K562 (cell line): ENCODE data around the gene TRMT10B. TPM values are rescaled to one million over a fixed set of nuclear protein-coding genes. Genes with fewer than 3 reads are reported as not detected.
A peak's percentile ranks its signal among the peaks of the same experiment; 100 is the strongest.

Experiments
- ATAC-seq: fragments of 200-7000 bp; cut with Tn5 transposase; 3 replicates; pipeline ENCODE4 v1.9.1; 2020; ENCODE audit warnings: moderate library complexity
- BruUV-seq: library from RNA; stranded (reverse); fragments of 400-500 nt; replicated peaks from 2 replicates; lab custom pipeline; 2021; lab: Mats Ljungman, UMichigan
- CTCF ChIA-PET: fragments of 300-600 bp; formaldehyde crosslinking; extraction: SDS; loops from one replicate; lab custom pipeline; 2021; ENCODE audit warnings: low intra/inter-chr PET ratio; lab: Yijun Ruan, JAX
- POLR2A ChIA-PET: fragments of 300-600, 350-650 bp; sonication (Branson Sonifier 250); formaldehyde crosslinking; extraction: SDS; loops from one replicate; lab custom pipeline; 2021; ENCODE audit warnings: antibody characterized with exemption, inconsistent platforms; lab: Yijun Ruan, JAX
- DNase-seq, 4 experiments: peaks; one replicate each; pipeline versions ENCODE4 v3.0.0 to v3.0.0-alpha.2; 2011 to 2018; ENCODE audit warnings: low spot score in 3 of 4, mixed read lengths in 3 of 4; ENCODE audit errors: extremely low read depth in 1 of 4
- FAIRE-seq: peaks from 2 replicates; lab custom pipeline; 2011; peaks lifted over from hg19 to GRCh38; lab: Jason Lieb, UNC
- H2AFZ ChIP-seq: 2 replicates; pipeline ENCODE4 v1.6.0; 2011; ENCODE audit warnings: low read depth, low read length, control low read depth, inconsistent platforms
- H3K27ac ChIP-seq: fragments of 200-600 bp; 3 replicates; pipeline ENCODE4 v1.8.0; 2011; ENCODE audit warnings: low read depth, mild to moderate bottlenecking, control low read depth, inconsistent platforms, low read length, moderate library complexity, mixed read lengths; ENCODE audit errors: extremely low read depth
- H3K27me3 ChIP-seq, 2 experiments: fragments of 300-600 bp in 1 of 2; 2 replicates in 1 of 2; 3 replicates in 1 of 2; pipeline versions ENCODE4 v1.6.0 to v1.8.0; 2011; ENCODE audit warnings: inconsistent platforms in 2 of 2, low read length in 2 of 2, mild to moderate bottlenecking in 1 of 2, mixed read lengths in 1 of 2, moderate library complexity in 1 of 2; ENCODE audit not compliant: control insufficient read depth in 2 of 2, insufficient read depth in 2 of 2
- H3K36me3 ChIP-seq: fragments of 300-600 bp; 3 replicates; pipeline ENCODE4 v1.8.0; 2011; ENCODE audit warnings: mild to moderate bottlenecking, low read length, inconsistent platforms; ENCODE audit not compliant: control insufficient read depth, insufficient read depth
- H3K4me1 ChIP-seq, 2 experiments: fragments of 200-600 bp in 1 of 2; replicated peaks in 1 of 2; 2 replicates in 1 of 2; 3 replicates in 1 of 2; pipeline versions ENCODE4 v1.5.1 to v1.8.0; 2011; ENCODE audit warnings: inconsistent platforms in 2 of 2, low read length in 2 of 2, mild to moderate bottlenecking in 1 of 2, mixed read lengths in 1 of 2, moderate library complexity in 1 of 2; ENCODE audit not compliant: control insufficient read depth in 2 of 2, insufficient read depth in 2 of 2
- H3K4me2 ChIP-seq: 2 replicates; pipeline ENCODE4 v1.6.1; 2011; ENCODE audit warnings: low read length, control low read depth, inconsistent platforms, mixed read lengths; ENCODE audit not compliant: insufficient read depth
- H3K4me3 ChIP-seq: fragments of 200-600 bp; sonication (generic), shearing (Covaris generic); 2 replicates; pipeline ENCODE4 v1.5.1; 2016; ENCODE audit warnings: control low read depth, inconsistent platforms
- H3K79me2 ChIP-seq: fragments of 200-600 bp; 3 replicates; pipeline ENCODE4 v1.8.0; 2011; ENCODE audit warnings: low read length, inconsistent platforms; ENCODE audit not compliant: control insufficient read depth, insufficient read depth
- H3K9ac ChIP-seq, 2 experiments: 2 replicates each; pipeline versions ENCODE4 v1.6.0 to v1.6.1; 2011; ENCODE audit warnings: low read depth in 2 of 2, low read length in 2 of 2, control low read depth in 1 of 2, inconsistent platforms in 1 of 2, mild to moderate bottlenecking in 1 of 2, mixed read lengths in 1 of 2; ENCODE audit not compliant: insufficient read depth in 1 of 2
- H3K9me1 ChIP-seq: one replicate; pipeline ENCODE4 v1.6.0; 2011; ENCODE audit warnings: inconsistent platforms, mild to moderate bottlenecking, low read length, moderate library complexity; ENCODE audit not compliant: control insufficient read depth, insufficient read depth
- H3K9me3 ChIP-seq: replicated peaks from 2 replicates; pipeline ENCODE4 v1.5.1; 2011; ENCODE audit warnings: low read depth, low read length, inconsistent platforms; ENCODE audit not compliant: control insufficient read depth, insufficient read depth
- H4K20me1 ChIP-seq: replicated peaks from 2 replicates; pipeline ENCODE4 v1.6.1; 2011; ENCODE audit warnings: low read length, inconsistent platforms, mixed read lengths; ENCODE audit not compliant: control insufficient read depth, insufficient read depth
- ASH1L ChIP-seq: fragments of 450-650 bp; IDR thresholded peaks from 2 replicates; pipeline ENCODE4 v1.6.1; 2018; ENCODE audit warnings: borderline replicate concordance, mild to moderate bottlenecking, low read depth; ENCODE audit not compliant: partially characterized antibody
- CHCHD3 ChIP-seq: fragments of 250-450 bp; sonication (Bioruptor Pico); IDR thresholded peaks from 2 replicates; pipeline ENCODE4 v2.1.2; 2022; ENCODE audit warnings: mild to moderate bottlenecking
- HMGXB4 ChIP-seq: sonication (generic); formaldehyde crosslinking; IDR thresholded peaks from 2 replicates; pipeline ENCODE4 v1.8.1; 2023; ENCODE audit warnings: mild to moderate bottlenecking, missing genetic modification reagents
- NBN ChIP-seq: fragments of 450-650 bp; IDR thresholded peaks from 2 replicates; pipeline ENCODE4 v1.6.1; 2016; ENCODE audit warnings: low read depth, mild to moderate bottlenecking
- SRF ChIP-seq, 2 experiments: fragments of 250-450, 450-650 bp in 1 of 2; sonication (Bioruptor Pico) in 1 of 2; sonication (generic) in 1 of 2; formaldehyde crosslinking; IDR thresholded peaks; 2 replicates each; pipeline versions ENCODE4 v1.5.0 to v1.5.1; 2020 to 2022; ENCODE audit warnings: mild to moderate bottlenecking in 1 of 2, missing genetic modification reagents in 1 of 2
- TRIM24 ChIP-seq, 2 experiments: fragments of 450-650 bp; IDR thresholded peaks; 2 replicates each; pipeline ENCODE4 v1.6.1; 2016
- ZNF316 ChIP-seq: fragments of 450-650 bp; IDR thresholded peaks from 2 replicates; pipeline ENCODE4 v1.6.1; 2016
- ZNF644 ChIP-seq: fragments of 200-800 bp; sonication (Bioruptor generic); IDR thresholded peaks from 2 replicates; pipeline ENCODE4 v1.6.1; 2016; ENCODE audit warnings: low read depth, missing genetic modification characterization, missing compliant biosample characterization
- WGBS: fragments of 100-300 bp; shearing (Covaris generic); methylation state at CpG from one replicate; pipeline ENCODE4 v1.1.6; 2016; ENCODE audit warnings: low coverage, mixed read lengths; ENCODE audit not compliant: insufficient coverage; ENCODE audit errors: missing lambda C conversion rate; 5-methylcytosine and 5-hydroxymethylcytosine counted together
- in situ Hi-C: fragments of 300-500 bp; cut with MboI; formaldehyde crosslinking; loops from 4 replicates; pipeline ENCODE4 v1.15.0; 2018; ENCODE audit warnings: inconsistent platforms, mixed read lengths
- intact Hi-C: fragments of 100-400 bp; cut with micrococcal nuclease; formaldehyde crosslinking; loops from 2 replicates; pipeline ENCODE4 v1.14.2; 2022
- polyA plus RNA-seq, 8 experiments: library from polyadenylated mRNA; depleted of rRNA in 4 of 8; stranded (reverse) in 5 of 8; unstranded in 3 of 8; fragments of >200 nt; fragmentation: Nextera tagmentation in 2 of 8; fragmentation: Illumina TruSeq in 1 of 8; extraction: Ambion mirVana in 2 of 8; extraction: Trizol in 1 of 8; gene quantifications; 2 replicates each; pipeline versions ENCODE4 v1.2.1 to v1.2.3, GENCODE V29; 2011 to 2014; ENCODE audit warnings: inconsistent platforms in 1 of 8, missing spikeins in 1 of 8
- total RNA-seq, 7 experiments: library from RNA; depleted of rRNA in 6 of 7; stranded (reverse); fragments of >200 nt in 6 of 7; fragmentation: Illumina TruSeq in 2 of 7; extraction: Trizol in 2 of 7; gene quantifications; 2 replicates each; pipeline versions ENCODE4 v1.2.1 to v1.2.3, GENCODE V29; 2011 to 2021; ENCODE audit warnings: low replicate concordance in 1 of 7
- TF ChIP-seq, protein P1 (sequence below): fragments of 450-650 bp; IDR thresholded peaks from 2 replicates; pipeline ENCODE4 v1.6.1; 2016; ENCODE audit warnings: low read depth
- TF ChIP-seq, protein P2 (sequence below): sonication (generic); formaldehyde crosslinking; IDR thresholded peaks from 2 replicates; pipeline ENCODE4 v1.8.1; 2023; ENCODE audit warnings: mild to moderate bottlenecking, missing genetic modification reagents

The TRMT10B gene
- total and polyA plus RNA-seq, 9 of the 15 experiments (the other 6 are each of a cell fraction or from before 2014, with no cell fraction given) = 2.9 to 13.4 (median 7.0) TPM

GRCh38 chr9:37811906-37812476 is 58.4 kb downstream of the TRMT10B start:
- in situ Hi-C loops (no loop called here), intact Hi-C loops (no loop called here)
- Histone ChIP-seq H3K4me3 (no peak overlapping the region), H3K27me3 (no peaks in the 10 kb centered on the region), H3K27ac (no peak overlapping the region), H3K9me3 (no peaks in the 10 kb centered on the region), H2AFZ (no peak overlapping the region), H3K36me3 (peaks cover 22% of the 10 kb centered on the region; the same call in 2 of the 3 replicates), H3K9me1 (no peaks in the 10 kb centered on the region), H3K4me2 (no peak overlapping the region), H3K79me2 (peaks cover 50% of the 10 kb centered on the region), H3K4me1 (no peaks in the 10 kb centered on the region; a peak in 1 of 5 replicates), H4K20me1 (no peaks in the 10 kb centered on the region), H3K9ac (no peak overlapping the region)
- FAIRE-seq = no peak
- POLR2A ChIA-PET = interaction anchor here (0.7 to 2.6 kb wide), 5 partner anchors 9 to 185 kb away, joined by 3 to 12 read pairs (median 3); partner anchors contain the start of gene DCAF10
- DNase-seq = no peak
- no peak; the same call in 2 of the 3 replicates for ATAC-seq
- CTCF ChIA-PET = interaction anchor here (0.7 kb wide), 1 partner anchor 60 kb away, joined by 3 read pairs; no protein-coding TSS in a partner anchor
- BruUV-seq = no TSS peak
- WGBS = 93% methylated on average over 6 of the region's 6 CpGs
- no peak for TF ChIP-seq ASH1L
- peak; percentile 43 to 56; a peak in 2 of 4 replicates for TF ChIP-seq TRIM24 (IDR thresholded peaks at IDR 0.05)
- no peak for TF ChIP-seq CHCHD3 (CRISPR knock-in tag)
- TF ChIP-seq, protein P1, sequence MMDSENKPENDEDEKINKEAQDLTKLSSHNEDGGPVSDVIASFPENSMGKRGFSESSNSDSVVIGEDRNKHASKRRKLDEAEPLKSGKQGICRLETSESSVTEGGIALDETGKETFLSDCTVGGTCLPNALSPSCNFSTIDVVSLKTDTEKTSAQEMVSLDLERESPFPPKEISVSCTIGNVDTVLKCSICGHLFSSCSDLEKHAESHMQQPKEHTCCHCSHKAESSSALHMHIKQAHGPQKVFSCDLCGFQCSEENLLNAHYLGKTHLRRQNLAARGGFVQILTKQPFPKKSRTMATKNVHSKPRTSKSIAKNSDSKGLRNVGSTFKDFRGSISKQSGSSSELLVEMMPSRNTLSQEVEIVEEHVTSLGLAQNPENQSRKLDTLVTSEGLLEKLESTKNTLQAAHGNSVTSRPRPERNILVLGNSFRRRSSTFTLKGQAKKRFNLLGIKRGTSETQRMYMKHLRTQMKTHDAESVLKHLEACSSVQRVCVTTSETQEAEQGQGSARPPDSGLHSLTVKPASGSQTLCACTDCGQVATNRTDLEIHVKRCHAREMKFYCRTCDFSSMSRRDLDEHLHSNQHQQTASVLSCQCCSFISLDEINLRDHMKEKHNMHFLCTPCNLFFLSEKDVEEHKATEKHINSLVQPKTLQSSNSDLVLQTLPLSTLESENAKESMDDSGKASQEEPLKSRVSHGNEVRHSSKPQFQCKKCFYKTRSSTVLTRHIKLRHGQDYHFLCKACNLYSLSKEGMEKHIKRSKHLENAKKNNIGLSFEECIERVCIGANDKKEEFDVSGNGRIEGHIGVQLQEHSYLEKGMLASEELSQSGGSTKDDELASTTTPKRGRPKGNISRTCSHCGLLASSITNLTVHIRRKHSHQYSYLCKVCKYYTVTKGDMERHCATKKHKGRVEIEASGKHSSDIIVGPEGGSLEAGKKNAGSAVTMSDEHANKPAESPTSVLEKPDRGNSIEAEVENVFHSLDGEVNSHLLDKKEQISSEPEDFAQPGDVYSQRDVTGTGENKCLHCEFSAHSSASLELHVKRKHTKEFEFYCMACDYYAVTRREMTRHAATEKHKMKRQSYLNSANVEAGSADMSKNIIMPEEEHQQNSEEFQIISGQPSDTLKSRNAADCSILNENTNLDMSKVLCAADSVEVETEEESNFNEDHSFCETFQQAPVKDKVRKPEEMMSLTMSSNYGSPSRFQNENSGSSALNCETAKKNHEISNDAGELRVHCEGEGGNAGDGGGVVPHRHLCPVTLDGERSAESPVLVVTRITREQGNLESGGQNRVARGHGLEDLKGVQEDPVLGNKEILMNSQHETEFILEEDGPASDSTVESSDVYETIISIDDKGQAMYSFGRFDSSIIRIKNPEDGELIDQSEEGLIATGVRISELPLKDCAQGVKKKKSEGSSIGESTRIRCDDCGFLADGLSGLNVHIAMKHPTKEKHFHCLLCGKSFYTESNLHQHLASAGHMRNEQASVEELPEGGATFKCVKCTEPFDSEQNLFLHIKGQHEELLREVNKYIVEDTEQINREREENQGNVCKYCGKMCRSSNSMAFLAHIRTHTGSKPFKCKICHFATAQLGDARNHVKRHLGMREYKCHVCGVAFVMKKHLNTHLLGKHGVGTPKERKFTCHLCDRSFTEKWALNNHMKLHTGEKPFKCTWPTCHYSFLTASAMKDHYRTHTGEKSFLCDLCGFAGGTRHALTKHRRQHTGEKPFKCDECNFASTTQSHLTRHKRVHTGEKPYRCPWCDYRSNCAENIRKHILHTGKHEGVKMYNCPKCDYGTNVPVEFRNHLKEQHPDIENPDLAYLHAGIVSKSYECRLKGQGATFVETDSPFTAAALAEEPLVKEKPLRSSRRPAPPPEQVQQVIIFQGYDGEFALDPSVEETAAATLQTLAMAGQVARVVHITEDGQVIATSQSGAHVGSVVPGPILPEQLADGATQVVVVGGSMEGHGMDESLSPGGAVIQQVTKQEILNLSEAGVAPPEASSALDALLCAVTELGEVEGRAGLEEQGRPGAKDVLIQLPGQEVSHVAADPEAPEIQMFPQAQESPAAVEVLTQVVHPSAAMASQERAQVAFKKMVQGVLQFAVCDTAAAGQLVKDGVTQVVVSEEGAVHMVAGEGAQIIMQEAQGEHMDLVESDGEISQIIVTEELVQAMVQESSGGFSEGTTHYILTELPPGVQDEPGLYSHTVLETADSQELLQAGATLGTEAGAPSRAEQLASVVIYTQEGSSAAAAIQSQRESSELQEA = peak; percentile 44; the same call in 1 of the 2 replicates
- no peak for TF ChIP-seq SRF (CRISPR knock-in tag; IDR thresholded peaks at IDR 0.05)
- no peak for TF ChIP-seq HMGXB4 (CRISPR knock-in tag)
- TF ChIP-seq, protein P2, sequence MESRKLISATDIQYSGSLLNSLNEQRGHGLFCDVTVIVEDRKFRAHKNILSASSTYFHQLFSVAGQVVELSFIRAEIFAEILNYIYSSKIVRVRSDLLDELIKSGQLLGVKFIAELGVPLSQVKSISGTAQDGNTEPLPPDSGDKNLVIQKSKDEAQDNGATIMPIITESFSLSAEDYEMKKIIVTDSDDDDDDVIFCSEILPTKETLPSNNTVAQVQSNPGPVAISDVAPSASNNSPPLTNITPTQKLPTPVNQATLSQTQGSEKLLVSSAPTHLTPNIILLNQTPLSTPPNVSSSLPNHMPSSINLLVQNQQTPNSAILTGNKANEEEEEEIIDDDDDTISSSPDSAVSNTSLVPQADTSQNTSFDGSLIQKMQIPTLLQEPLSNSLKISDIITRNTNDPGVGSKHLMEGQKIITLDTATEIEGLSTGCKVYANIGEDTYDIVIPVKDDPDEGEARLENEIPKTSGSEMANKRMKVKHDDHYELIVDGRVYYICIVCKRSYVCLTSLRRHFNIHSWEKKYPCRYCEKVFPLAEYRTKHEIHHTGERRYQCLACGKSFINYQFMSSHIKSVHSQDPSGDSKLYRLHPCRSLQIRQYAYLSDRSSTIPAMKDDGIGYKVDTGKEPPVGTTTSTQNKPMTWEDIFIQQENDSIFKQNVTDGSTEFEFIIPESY (CRISPR knock-in tag) = 0 out of 2 replicates have a peak, but pooled peaks have one; percentile 45
- TF ChIP-seq ZNF644 (tag) = no peak
- TF ChIP-seq ZNF316 = 0 out of 2 replicates have a peak, but pooled peaks have one; percentile 4
- peak; percentile 57; the same call in 1 of the 2 replicates for TF ChIP-seq NBN
